T47D (cell line): Measurements from ENCODE around the gene USH1C.

Experiments
- DNase-seq, 2 experiments: peaks; one replicate each; pipeline versions ENCODE4 v3.0.0 to v3.0.0-alpha.2; 2011 to 2012; ENCODE audit warnings: low read depth in 1 of 2, low spot score in 1 of 2
- JUND ChIP-seq: IDR thresholded peaks from 2 replicates; pipeline ENCODE4 v1.6.1; 2012; ENCODE audit warnings: low read depth
- in situ Hi-C: cut with HindIII; loops from 2 replicates; pipeline ENCODE4 v1.10.0; 2016; ENCODE audit warnings: low sequenced_read_pairs, low pct_unique_long_range_greater_than_20kb

USH1C gene

GRCh38 chr11:17563231-17563646 lies 19.0 kb upstream of the USH1C start:
- TF ChIP-seq JUND, result no peak
- in situ Hi-C loops, result no loop called here
- peak in 1 of 2 experiments; percentile 14 for DNase-seq

- in situ Hi-C loops, result no loop called here
- TF ChIP-seq JUND, result no peak
- DNase-seq, result no peak
These were observed 17.3 kb upstream of the USH1C start for GRCh38 chr11:17561526-17561925.

- no peak for TF ChIP-seq JUND
- in situ Hi-C loops, result no loop called here
- no peak for DNase-seq
These were observed 16.8 kb upstream of the USH1C start for GRCh38 chr11:17561111-17561415.

GRCh38 chr11:17560281-17561110 lies 16.3 kb upstream of the USH1C start:
- DNase-seq, result no peak
- in situ Hi-C loops, result no loop called here
- no peak for TF ChIP-seq JUND

GRCh38 chr11:17559341-17560087 lies 15.3 kb upstream of the USH1C start:
- no peak for TF ChIP-seq JUND
- in situ Hi-C loops, result no loop called here
- DNase-seq, result no peak

- no peak for DNase-seq
- no peak for TF ChIP-seq JUND
- in situ Hi-C loops, result no loop called here
These were observed 14.7 kb upstream of the USH1C start for GRCh38 chr11:17558916-17559315.

- in situ Hi-C loops, result no loop called here
- no peak for DNase-seq
- no peak for TF ChIP-seq JUND
These were observed 14.0 kb upstream of the USH1C start for GRCh38 chr11:17558025-17558780.

- in situ Hi-C loops, result no loop called here
- no peak for DNase-seq
- no peak for TF ChIP-seq JUND
These were observed 12.8 kb upstream of the USH1C start for GRCh38 chr11:17556999-17557398.

GRCh38 chr11:17554487-17554886 lies 10.3 kb upstream of the USH1C start:
- TF ChIP-seq JUND, result no peak
- in situ Hi-C loops, result no loop called here
- no peak for DNase-seq

GRCh38 chr11:17553249-17553546 lies 9.0 kb upstream of the USH1C start:
- in situ Hi-C loops, result no loop called here
- DNase-seq, result no peak
- TF ChIP-seq JUND, result no peak

GRCh38 chr11:17552392-17553248 lies 8.4 kb upstream of the USH1C start:
- TF ChIP-seq JUND, result no peak
- in situ Hi-C loops, result no loop called here
- DNase-seq, result no peak

- no peak for TF ChIP-seq JUND
- in situ Hi-C loops, result no loop called here
- DNase-seq, result no peak
These were observed 7.8 kb upstream of the USH1C start for GRCh38 chr11:17552041-17552355.
